Cardiac septum (tissue), 1 donor: ENCODE results near the gene FNDC3A. TPM values are rescaled to one million over a fixed set of nuclear protein-coding genes. Genes with fewer than 3 reads are reported as not detected.
A peak's percentile ranks its signal among the peaks of the same experiment; 100 is the strongest.

Experiments
- DNase-seq: peaks from one replicate; pipeline ENCODE4 v3.0.0-alpha.2; 2020; ENCODE audit warnings: low spot score
- intact Hi-C: fragments of 100-400 bp; cut with DNase I; formaldehyde crosslinking; loops from one replicate; pipeline ENCODE4 v1.14.0; 2022
- total RNA-seq: library from RNA; stranded (reverse); fragmentation: NEBNext Ultra II Directional; extraction: Animal tissue kit (Norgen Biotek cat#: 25700); gene quantifications from one replicate; pipeline ENCODE4 v1.2.1, GENCODE V29; 2021
- donor health status: DM: no; HTN: no; CAD: no.

FNDC3A gene
- total RNA-seq, 1 donor from 2014 or later, result 27.3 TPM

DNA sequence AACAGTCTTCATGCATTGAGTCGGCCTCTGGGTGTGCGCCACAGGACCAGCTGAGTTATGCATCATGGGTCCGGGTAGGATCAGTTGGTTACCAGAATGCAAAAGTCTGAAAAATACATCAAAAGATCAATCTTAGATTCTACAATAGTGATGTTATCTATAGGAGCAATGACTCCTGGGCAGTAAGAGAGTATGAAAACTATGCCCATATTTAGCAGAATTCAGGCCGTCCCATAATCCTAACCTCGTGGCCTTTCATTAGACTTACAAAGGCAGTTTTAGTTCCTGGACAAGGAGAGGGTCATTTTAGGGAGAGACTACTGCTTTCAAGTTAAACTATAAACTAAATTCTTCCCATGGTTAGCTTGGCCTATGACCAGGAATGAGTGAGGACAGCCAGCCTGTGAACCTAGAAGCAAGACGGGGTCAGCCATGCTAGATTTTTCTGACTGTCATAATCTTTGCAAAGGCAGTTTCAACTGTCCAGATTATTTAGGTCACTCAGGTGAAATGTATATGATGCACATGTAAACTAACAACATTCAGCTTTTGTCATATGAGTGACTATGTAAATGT is 260.2 kb downstream of the FNDC3A start:
- intact Hi-C loops, result no loop called here
- DNase-seq, result no peak

DNA sequence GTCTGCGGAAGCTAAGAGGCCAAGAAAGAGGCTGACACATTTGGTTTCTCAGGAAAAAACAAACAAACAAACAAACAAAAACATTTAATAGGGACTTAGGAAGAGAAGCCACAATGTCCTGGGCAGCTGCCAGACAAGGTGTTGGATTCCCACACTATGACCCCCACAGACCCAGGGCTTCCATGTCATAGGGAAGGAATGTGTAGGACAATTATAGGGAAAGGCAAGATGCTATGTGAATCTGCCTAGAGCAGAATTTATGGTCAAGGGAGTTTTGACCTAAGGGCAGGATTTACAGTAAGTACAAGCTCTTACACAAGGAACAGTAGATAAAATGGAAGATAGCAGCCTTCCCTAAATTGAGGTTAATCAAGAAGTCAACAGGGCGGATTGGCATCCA is 262.9 kb downstream of the FNDC3A start:
- intact Hi-C loops, result no loop called here
- no peak for DNase-seq

DNA sequence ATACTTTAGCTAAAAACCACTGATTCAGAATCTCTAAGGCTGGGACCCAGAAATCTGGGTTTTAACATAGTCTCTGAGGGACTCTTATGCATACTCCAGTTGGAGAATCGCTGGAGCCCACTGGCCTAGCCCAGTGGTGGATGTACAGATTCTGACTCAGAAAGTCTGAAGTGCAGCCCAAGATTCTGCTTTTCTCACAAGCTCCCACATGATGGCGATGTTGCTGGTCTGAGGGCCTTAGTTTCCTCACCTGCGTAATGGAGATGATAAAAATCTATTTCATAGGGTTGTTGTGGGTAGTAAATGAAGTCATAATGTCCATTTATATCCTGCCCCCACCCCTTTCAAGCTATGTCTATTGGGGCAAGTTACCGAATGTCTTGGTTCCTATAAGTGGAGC is 264.3 kb downstream of the FNDC3A start:
- intact Hi-C loops, result loop anchor here (10.0 kb wide), 2 partner anchors 145 to 265 kb away; partner anchors contain the start of gene FNDC3A
- no peak for DNase-seq

DNA sequence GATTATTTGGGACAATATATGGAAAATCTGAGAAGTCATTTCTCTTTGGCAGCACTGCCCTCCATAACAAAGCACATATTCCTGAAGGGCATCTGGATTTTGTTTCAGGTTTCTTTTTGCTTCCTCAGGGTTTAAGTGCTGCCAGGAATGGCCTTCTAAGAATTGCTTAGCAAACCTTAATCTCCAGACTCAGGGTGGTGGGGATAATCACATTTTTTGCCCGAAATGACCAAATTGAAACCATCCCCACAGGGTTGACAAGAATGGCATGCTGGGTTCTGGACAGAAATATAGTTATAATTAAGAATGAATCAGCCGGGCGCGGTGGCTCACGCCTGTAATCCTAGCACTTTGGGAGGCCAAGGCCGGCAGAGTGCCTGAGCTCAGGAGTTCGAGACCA is 265.6 kb downstream of the FNDC3A start:
- intact Hi-C loops, result loop anchor here (10.0 kb wide), 2 partner anchors 146 to 266 kb away; partner anchors contain the start of gene FNDC3A
- no peak for DNase-seq

DNA sequence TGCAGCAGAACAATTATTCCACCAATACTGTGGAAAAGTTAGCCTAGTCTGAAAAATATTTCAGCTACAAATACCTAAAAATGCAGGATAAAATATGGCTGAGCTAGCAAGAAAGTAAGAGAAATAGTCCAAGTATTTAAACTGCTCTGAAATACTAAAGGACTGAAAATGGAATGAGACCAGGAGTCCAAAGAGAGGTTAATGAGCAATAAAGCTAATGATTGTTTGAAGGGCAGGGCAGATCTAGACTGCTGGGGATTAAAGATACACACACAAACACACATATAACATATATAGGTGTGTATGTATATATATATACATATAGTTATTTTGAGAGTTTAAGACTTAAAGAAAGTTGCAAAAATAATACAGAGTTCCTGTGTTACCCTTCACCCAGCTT is 269.4 kb downstream of the FNDC3A start:
- intact Hi-C loops, result loop anchor here (10.0 kb wide), 2 partner anchors 150 to 270 kb away; partner anchors contain the start of gene FNDC3A
- no peak for DNase-seq

DNA sequence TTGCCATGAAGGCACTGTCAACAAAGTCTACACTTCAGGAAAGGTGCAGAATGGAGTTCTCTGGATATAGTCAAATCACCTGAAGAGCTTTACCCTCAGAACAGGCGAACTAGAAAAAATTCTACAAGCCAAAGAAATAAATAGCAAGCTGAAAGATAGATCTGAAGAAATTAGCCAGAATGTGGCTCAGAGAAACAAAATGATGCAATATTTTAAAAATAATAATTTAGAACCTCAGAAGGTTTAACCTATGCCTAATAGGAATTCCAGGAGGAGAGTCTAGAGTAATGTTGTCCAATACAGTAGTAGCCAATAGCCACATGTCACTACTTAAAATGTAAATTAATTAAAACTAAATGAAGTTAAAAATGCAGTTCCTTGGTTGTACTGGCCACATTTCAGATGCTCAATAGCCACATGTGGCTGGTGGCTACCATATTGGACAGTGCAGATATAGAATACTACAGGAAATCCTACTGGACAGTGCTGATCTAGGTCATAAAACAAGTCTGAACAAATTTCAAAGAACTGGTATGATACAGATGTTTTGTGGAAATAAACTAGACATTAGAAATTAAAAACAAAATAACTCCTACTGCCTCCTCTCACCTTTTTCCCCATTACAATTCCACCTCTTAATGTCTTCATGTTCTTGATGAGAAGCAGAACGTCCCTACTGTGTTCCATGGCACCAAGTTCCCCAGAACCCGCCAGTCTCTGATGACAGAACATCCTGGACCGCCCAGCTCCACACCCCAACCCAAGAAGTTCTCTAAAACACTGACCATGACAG is 271.3 kb downstream of the FNDC3A start:
- intact Hi-C loops, result loop anchor here (10.0 kb wide), 2 partner anchors 152 to 272 kb away; partner anchors contain the start of gene FNDC3A
- no peak for DNase-seq

DNA sequence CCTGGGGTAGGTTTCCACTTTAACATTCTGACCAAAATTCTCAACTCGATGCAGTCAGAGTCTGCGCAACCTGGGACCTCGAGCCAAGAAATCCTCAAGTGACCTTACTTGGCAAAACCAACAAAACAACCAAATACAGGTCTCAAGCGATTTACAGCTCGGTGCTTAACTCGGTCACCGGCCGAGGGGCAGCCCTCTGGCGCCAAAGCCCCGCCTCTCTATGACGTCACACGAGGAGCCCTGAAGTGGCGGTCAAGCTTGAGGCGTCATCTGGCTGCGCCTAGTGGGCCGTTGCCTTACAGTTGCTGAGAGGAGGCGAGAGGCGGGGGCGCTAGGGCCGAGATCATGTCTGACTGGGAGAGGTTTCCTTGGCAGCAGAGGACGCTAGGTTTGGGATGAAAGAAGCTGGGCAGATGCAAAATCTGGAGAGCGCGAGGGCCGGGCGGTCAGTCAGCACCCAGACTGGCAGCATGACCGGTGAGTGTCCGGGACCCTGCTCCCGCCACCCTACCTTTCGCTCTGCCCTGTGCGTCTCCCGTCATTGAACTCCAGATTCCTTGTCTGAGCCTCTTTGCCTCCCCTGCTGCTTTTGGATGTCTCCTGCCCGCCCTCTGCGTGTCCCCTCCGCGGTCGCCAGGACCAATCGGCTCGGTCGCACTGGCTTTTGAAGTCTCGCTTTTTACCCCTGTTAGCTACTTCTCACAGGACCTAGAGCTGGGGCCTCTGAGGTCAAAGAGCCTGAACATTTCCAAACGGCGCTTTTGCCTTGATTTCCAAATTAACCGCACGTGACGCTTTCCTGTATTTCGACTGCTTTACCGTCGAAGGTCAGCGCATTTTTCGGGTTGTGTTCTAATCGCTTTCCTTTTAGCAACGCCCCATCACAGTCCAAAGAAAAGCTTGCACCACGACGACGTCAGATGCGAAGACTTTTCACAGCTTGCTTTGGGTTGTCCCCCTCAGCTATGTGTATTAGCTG is 272.2 kb downstream of the FNDC3A start, which contains the start of gene CDADC1:
CDADC1 (plus strand) TSS at position 283 of the 979 bp plus-strand sequence; CDS start at position 396, 113 bp downstream.
- peak; percentile 99 for DNase-seq
- intact Hi-C loops, result loop anchor here (10.0 kb wide), 2 partner anchors 153 to 273 kb away; partner anchors contain the start of gene FNDC3A

DNA sequence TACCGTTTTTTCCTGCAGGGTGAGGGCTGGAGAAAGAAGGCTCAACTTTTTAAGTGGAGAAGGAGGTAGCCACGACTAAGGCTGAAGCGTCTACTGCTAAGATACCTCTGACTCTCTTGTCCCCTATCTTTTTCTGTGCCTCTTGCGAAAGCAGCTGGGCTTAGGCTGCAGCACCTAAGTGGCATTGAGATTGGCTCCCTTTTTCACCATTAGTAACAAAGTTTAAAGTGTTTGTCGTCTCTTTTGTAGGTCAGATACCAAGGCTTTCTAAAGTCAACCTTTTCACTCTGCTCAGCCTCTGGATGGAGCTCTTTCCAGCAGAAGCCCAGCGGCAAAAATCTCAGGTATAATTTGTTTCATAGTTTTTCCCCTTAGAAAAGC is 272.9 kb downstream of the FNDC3A start:
- intact Hi-C loops, result loop anchor here (10.0 kb wide), 2 partner anchors 154 to 274 kb away; partner anchors contain the start of gene FNDC3A
- no peak for DNase-seq

DNA sequence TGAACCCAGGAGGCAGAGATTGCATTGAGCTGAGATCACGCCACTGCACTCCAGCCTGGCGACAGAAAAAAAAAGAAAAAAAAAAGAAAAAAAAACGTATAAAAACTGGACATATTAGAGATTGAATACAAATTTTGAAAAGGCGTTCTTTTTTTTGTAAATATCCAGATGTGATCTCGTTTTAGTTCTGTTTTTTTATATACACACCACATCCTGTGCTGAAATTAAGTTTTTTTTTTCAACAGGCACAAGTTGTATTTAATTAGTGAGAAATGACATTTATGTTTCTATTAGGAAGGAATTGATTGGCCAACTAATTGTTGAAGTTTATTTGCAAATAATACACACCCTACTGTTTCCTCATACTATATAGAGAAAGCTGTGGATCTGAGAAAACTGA is 275.6 kb downstream of the FNDC3A start:
- intact Hi-C loops, result no loop called here
- no peak for DNase-seq

DNA sequence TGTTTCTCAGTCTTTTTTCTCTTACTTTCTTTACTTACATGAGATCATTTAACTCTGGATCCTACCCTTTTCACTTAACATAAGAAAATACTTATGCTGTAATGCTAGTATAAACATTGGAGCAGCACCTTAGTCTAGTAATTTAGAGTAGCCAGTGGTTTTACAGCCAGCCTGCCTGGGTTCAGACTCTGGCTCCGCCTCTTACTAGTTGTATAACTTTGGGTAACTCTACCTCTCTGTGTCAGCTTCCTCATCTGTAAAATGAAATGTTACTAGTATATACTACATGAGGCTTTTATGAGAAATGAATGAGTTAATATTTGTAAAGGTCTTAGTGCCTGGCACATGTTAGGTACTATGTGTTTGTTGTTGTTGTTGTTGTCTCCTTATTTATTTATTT is 277.6 kb downstream of the FNDC3A start:
- DNase-seq, result no peak
- intact Hi-C loops, result no loop called here

DNA sequence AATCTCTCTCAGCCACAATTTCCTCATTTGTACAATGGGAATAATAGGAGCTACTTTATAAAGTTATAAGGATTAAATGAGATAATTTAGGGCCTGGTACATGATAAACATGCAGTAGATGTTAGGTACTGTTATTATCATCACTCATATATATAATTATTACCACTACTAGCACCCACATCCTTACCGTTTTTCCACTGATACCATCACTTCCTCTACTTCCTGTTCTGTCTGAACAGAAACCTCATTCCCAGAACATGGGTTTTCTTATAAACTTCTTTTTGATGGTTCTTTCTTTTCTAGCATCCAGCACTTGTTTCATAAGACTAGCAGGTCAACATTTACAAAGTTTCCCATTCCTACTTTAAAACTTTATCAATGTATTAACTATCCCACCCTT is 278.3 kb downstream of the FNDC3A start:
- DNase-seq, result no peak
- intact Hi-C loops, result no loop called here

DNA sequence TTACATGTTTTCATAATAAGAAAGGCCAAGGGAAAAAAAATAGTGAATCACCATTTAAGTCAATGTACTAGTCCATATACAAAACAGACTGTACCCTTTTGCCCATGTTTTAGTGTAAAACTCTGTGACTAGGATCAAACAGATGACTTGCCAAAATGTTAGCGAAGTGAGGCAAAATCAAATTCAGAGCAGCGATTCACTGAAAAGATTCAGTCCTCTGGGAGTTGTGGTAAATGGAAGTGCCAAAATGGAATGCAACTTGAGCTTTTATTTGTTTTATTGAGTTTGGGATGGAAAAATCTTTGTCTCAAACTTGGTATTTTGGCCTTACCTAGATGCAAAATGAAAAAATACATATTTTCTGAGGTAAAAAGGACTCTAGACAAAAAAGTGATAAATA is 281.1 kb downstream of the FNDC3A start:
- no peak for DNase-seq
- intact Hi-C loops, result no loop called here

DNA sequence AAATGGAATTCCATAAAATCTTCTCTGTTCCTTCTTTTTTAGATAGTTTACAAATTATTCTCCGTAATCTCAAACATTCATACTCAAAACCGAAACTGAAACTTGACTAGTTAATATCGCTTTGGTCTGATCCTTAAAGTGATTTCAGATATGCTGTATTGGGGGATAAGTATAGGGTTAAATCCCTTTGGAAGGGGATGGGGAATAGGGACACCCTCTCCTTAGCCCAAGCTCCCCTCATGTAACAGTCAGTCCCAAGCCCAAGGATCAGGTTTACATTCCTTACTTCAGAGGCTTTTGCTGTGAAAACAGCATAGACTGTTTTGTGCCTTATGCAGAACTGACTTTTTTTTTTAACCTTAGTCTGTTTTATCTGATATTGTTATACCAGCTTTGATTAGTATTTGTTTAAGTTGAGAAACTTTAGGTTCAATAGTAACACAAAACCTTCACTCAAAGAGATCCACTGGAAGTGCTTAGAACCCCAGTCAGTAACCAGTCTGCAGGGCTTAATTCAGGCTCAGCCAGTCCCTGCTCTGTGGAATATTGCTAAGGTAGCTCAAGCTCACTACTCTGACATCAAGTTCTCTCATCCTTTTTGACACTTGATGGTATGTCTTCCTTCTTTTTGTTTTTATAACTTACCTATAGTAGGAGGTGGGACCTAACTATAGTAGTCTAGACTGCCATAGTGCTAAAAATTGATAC is 282.5 kb downstream of the FNDC3A start:
- intact Hi-C loops, result no loop called here
- DNase-seq, result no peak

Other genes starting within 250 kb of the FNDC3A start
- not detected for gene MLNR, start 244.4 kb downstream of the FNDC3A start, total RNA-seq